MCF 10A (cell line): ENCODE results near the gene NLRC3. TPM values are rescaled to one million over a fixed set of nuclear protein-coding genes. Genes with fewer than 3 reads are reported as not detected.

ENCODE experiments used
- BruUV-seq: library from RNA; stranded (reverse); fragments of 400-500 nt; replicated peaks from 2 replicates; lab custom pipeline; 2021; lab: Mats Ljungman, UMichigan
- CTCF ChIA-PET: fragments of 300-600 bp; sonication (Branson Sonifier 250); formaldehyde crosslinking; extraction: SDS; loops from one replicate; lab custom pipeline; 2021; ENCODE audit warnings: antibody characterized with exemption, inconsistent platforms; lab: Yijun Ruan, JAX
- POLR2A ChIA-PET: fragments of 300-600, 350-650 bp; sonication (Branson Sonifier 250); formaldehyde crosslinking; extraction: SDS; loops from one replicate; lab custom pipeline; 2020; ENCODE audit warnings: antibody characterized with exemption, inconsistent platforms; lab: Yijun Ruan, JAX
- DNase-seq: peaks from one replicate; pipeline ENCODE4 v3.0.0-alpha.2; 2018; ENCODE audit not compliant: unreplicated experiment
- H3K27ac Mint-ChIP-seq: one replicate; pipeline ENCODE4 v1.8.0; 2022; ENCODE audit warnings: mild to moderate bottlenecking, low read depth, mixed read lengths; ENCODE audit not compliant: unreplicated experiment
- H3K27me3 Mint-ChIP-seq: one replicate; pipeline ENCODE4 v1.8.0; 2022; ENCODE audit warnings: mixed read lengths; ENCODE audit not compliant: insufficient read depth, unreplicated experiment
- H3K36me3 Mint-ChIP-seq: one replicate; pipeline ENCODE4 v1.8.0; 2022; ENCODE audit warnings: mild to moderate bottlenecking, moderate library complexity, mixed read lengths; ENCODE audit not compliant: insufficient read depth, unreplicated experiment
- H3K4me1 Mint-ChIP-seq: one replicate; pipeline ENCODE4 v1.8.0; 2022; ENCODE audit warnings: mixed read lengths; ENCODE audit not compliant: insufficient read depth, unreplicated experiment
- H3K4me3 Mint-ChIP-seq: one replicate; pipeline ENCODE4 v1.8.0; 2022; ENCODE audit warnings: mild to moderate bottlenecking, moderate library complexity, mixed read lengths; ENCODE audit not compliant: unreplicated experiment
- H3K9me3 Mint-ChIP-seq: one replicate; pipeline ENCODE4 v1.8.0; 2022; ENCODE audit warnings: mixed read lengths; ENCODE audit not compliant: unreplicated experiment
- intact Hi-C: fragments of 100-400 bp; cut with micrococcal nuclease; formaldehyde crosslinking; loops from 2 replicates; pipeline ENCODE4 v1.14.1; 2022
- total RNA-seq: library from RNA; stranded (reverse); gene quantifications from 2 replicates; pipeline ENCODE4 v1.2.3, GENCODE V29; 2022
- TF ChIP-seq, protein P1 (sequence below): fragments of 200-600 bp; IDR thresholded peaks from one replicate; pipeline ENCODE4 v1.8.0; 2022; ENCODE audit warnings: antibody characterized with exemption, mild to moderate bottlenecking; ENCODE audit not compliant: unreplicated experiment

The NLRC3 gene
- total RNA-seq, 1 experiment from 2014 or later = not detected

DNA sequence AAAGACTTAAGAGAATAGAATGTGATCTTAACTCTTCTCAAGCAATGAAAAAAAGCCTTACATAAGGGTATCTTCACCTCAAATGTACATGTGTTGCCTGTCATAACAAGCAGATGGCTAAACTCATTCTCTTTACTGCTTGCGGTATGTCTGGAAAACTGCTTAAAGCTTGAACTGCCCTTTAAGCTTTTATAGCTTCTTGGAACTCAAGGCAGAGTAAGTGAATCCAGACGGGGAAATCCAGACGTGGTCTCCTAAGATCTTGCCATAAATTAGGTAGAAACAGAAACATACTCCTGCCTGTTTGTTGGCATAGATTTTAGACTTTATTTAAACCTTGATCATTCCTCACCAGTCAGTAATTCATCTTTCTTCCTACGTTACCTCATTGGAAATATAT lies 56.8 kb downstream of the NLRC3 start:
- no TSS peak for BruUV-seq
- TF ChIP-seq, protein P1, sequence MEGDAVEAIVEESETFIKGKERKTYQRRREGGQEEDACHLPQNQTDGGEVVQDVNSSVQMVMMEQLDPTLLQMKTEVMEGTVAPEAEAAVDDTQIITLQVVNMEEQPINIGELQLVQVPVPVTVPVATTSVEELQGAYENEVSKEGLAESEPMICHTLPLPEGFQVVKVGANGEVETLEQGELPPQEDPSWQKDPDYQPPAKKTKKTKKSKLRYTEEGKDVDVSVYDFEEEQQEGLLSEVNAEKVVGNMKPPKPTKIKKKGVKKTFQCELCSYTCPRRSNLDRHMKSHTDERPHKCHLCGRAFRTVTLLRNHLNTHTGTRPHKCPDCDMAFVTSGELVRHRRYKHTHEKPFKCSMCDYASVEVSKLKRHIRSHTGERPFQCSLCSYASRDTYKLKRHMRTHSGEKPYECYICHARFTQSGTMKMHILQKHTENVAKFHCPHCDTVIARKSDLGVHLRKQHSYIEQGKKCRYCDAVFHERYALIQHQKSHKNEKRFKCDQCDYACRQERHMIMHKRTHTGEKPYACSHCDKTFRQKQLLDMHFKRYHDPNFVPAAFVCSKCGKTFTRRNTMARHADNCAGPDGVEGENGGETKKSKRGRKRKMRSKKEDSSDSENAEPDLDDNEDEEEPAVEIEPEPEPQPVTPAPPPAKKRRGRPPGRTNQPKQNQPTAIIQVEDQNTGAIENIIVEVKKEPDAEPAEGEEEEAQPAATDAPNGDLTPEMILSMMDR = no peak
- Mint-ChIP-seq H3K4me3 (no peak overlapping the region), H3K36me3 (peaks cover 80% of the 10 kb centered on the region), H3K9me3 (no peaks in the 10 kb centered on the region), H3K27me3 (no peaks in the 10 kb centered on the region), H3K4me1 (no peaks in the 10 kb centered on the region), H3K27ac (no peak overlapping the region)
- ChIA-PET CTCF (interaction anchor here (0.5 kb wide), 1 partner anchor 11 kb away, joined by 3 read pairs; no protein-coding TSS in a partner anchor), POLR2A (no interaction called here)
- intact Hi-C loops = no loop called here
- no peak for DNase-seq

DNA sequence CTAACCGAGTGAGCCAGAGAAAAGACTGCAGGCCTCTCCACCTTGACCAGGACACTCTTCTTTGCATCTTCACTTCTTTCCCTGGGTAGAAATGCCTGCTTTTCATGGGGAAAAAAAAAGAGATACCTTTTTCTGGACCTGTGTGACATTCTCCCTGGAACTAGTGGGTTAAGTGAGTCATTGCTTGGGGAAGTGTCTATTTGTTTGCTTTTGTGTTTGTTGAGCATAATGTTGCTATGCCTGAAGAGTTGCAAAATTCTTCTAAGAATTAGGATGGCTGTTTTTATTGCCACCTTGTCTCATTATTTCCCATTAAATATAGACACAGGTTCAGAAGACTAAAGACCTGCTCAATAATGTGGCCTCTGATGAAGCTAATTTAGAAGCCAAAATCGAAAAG lies 57.6 kb downstream of the NLRC3 start:
- Mint-ChIP-seq H3K4me1 (no peaks in the 10 kb centered on the region), H3K27ac (no peak overlapping the region), H3K36me3 (peaks cover 80% of the 10 kb centered on the region), H3K27me3 (no peaks in the 10 kb centered on the region), H3K9me3 (no peaks in the 10 kb centered on the region), H3K4me3 (no peak overlapping the region)
- BruUV-seq = no TSS peak
- ChIA-PET CTCF (interaction anchor here (0.5 kb wide), 1 partner anchor 12 kb away, joined by 3 read pairs; no protein-coding TSS in a partner anchor), POLR2A (interaction anchor here (0.7 kb wide), 1 partner anchor 365 kb away, joined by 3 read pairs; no protein-coding TSS in a partner anchor)
- intact Hi-C loops = no loop called here
- DNase-seq = no peak
- TF ChIP-seq, protein P1 = no peak

DNA sequence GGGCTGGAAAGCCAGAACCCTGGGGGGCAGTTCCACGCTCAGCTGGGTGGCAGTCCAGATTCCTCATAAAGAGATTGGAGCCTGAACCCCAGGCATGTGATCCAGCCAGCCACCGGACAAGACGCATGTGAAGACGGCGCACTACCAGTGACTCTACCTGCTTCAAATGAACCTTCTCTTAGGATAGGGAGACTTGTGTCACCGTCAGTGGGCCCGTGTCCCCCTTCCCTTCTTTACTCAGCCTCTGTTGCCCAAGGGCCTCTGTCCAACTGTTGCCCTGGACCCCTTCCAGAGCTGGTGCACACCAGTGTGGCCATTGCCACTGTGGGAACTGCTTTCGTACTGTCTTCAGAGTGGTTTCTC lies 58.2 kb downstream of the NLRC3 start:
- no peak overlapping the region for H3K27ac Mint-ChIP-seq
- no peaks in the 10 kb centered on the region for H3K27me3 Mint-ChIP-seq
- CTCF ChIA-PET = no interaction called here
- H3K9me3 Mint-ChIP-seq = no peaks in the 10 kb centered on the region
- no peaks in the 10 kb centered on the region for H3K4me1 Mint-ChIP-seq
- intact Hi-C loops = no loop called here
- no peak for DNase-seq
- POLR2A ChIA-PET = no interaction called here
- H3K36me3 Mint-ChIP-seq = peaks cover 80% of the 10 kb centered on the region
- TF ChIP-seq, protein P1 = no peak
- H3K4me3 Mint-ChIP-seq = no peak overlapping the region
- BruUV-seq = no TSS peak

DNA sequence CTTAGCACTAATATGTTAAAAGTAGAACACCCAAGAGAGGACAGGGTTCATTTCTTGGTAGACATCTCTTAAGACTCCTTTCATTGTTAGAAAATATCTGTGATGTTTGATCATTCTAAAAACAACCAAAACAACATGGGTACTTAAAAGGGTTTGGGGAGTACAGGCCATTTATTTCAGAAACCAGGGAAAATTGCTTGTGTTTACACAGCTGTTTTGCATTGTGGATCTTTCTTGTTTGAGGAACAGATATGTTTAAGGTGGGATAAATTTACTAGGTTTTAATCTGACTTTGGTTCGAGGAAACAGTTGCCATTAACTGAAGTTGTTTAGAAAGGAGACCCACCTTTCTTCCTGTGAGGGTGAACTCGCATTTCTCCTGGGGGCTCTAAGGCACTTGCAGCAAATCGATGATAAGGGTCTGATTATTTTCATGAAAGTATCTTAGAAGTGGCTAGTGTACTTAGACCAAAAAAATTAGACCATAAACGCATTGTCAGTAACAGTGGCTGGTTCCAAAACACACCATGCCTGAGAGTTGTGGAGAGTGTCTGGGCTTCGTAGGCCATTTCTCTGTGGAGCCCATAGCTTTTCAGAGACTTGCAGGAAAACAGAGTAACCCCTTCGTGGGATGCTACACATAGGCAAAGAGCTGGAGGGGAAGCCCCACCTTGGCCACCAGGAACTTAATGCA lies 58.8 kb downstream of the NLRC3 start:
- Mint-ChIP-seq H3K4me1 (no peaks in the 10 kb centered on the region), H3K36me3 (peaks cover 80% of the 10 kb centered on the region), H3K27ac (no peak overlapping the region), H3K4me3 (no peak overlapping the region), H3K27me3 (no peaks in the 10 kb centered on the region), H3K9me3 (no peaks in the 10 kb centered on the region)
- TF ChIP-seq, protein P1 = no peak
- POLR2A ChIA-PET = no interaction called here
- no peak for DNase-seq
- intact Hi-C loops = no loop called here
- CTCF ChIA-PET = interaction anchor here (0.7 kb wide), 1 partner anchor 536 kb away, joined by 4 read pairs; no protein-coding TSS in a partner anchor
- no TSS peak for BruUV-seq
